HEK293T (cell line): ENCODE results near the gene EDEM1.

Experiments
- CTCF ChIA-PET: fragments of 350-600 bp; formaldehyde crosslinking; extraction: SDS; loops from one replicate; lab custom pipeline; 2021; ENCODE audit warnings: antibody characterized with exemption, inconsistent platforms; lab: Yijun Ruan, JAX
- POLR2A ChIA-PET: fragments of 350-600 bp; formaldehyde crosslinking; extraction: SDS; loops from one replicate; lab custom pipeline; 2020; ENCODE audit warnings: antibody characterized with exemption, inconsistent platforms; lab: Yijun Ruan, JAX
- DNase-seq: peaks from one replicate; pipeline ENCODE4 v3.0.0; 2012; ENCODE audit warnings: mixed read lengths; ENCODE audit errors: extremely low spot score
- ARNT ChIP-seq: fragments of 450-650 bp; IDR thresholded peaks from 2 replicates; pipeline ENCODE4 v1.6.1; 2017; ENCODE audit warnings: mild to moderate bottlenecking
- BHLHE40 ChIP-seq: fragments of 450-650 bp; IDR thresholded peaks from 2 replicates; pipeline ENCODE4 v1.6.1; 2016; ENCODE audit warnings: mild to moderate bottlenecking, moderate library complexity, borderline replicate concordance
- CTBP1 ChIP-seq: fragments of 450-650 bp; IDR thresholded peaks from 2 replicates; pipeline ENCODE4 v1.6.1; 2016; ENCODE audit warnings: borderline replicate concordance
- ELF4 ChIP-seq: fragments of 450-650 bp; IDR thresholded peaks from 2 replicates; pipeline ENCODE4 v1.6.1; 2017; ENCODE audit warnings: antibody characterized with exemption
- FOXA1 ChIP-seq: fragments of 450-650 bp; IDR thresholded peaks from 2 replicates; pipeline ENCODE4 v1.6.1; 2016; ENCODE audit warnings: mild to moderate bottlenecking
- FOXK2 ChIP-seq: fragments of 450-650 bp; IDR thresholded peaks from 2 replicates; pipeline ENCODE4 v1.6.1; 2016; ENCODE audit warnings: mild to moderate bottlenecking
- FOXM1 ChIP-seq: fragments of 450-650 bp; IDR thresholded peaks from 2 replicates; pipeline ENCODE4 v1.6.1; 2017; ENCODE audit warnings: mild to moderate bottlenecking, borderline replicate concordance
- HDGF ChIP-seq: fragments of 450-650 bp; IDR thresholded peaks from 2 replicates; pipeline ENCODE4 v1.6.1; 2017; ENCODE audit warnings: antibody characterized with exemption, borderline replicate concordance
- L3MBTL2 ChIP-seq: fragments of 450-650 bp; conservative IDR thresholded peaks from 2 replicates; pipeline ENCODE4 v1.6.1; 2016; ENCODE audit warnings: mild to moderate bottlenecking
- LEF1 ChIP-seq: fragments of 450-650 bp; IDR thresholded peaks from 2 replicates; pipeline ENCODE4 v1.6.1; 2017; ENCODE audit warnings: mild to moderate bottlenecking, borderline replicate concordance
- NFRKB ChIP-seq: fragments of 450-650 bp; IDR thresholded peaks from 2 replicates; pipeline ENCODE4 v1.6.1; 2016; ENCODE audit warnings: mild to moderate bottlenecking, moderate library complexity
- SP1 ChIP-seq: fragments of 450-650 bp; IDR thresholded peaks from 2 replicates; pipeline ENCODE4 v1.6.1; 2017
- SUZ12 ChIP-seq: fragments of 450-650 bp; IDR thresholded peaks from 2 replicates; pipeline ENCODE4 v1.6.1; 2016; ENCODE audit warnings: mild to moderate bottlenecking
- TARDBP ChIP-seq: fragments of 450-650 bp; IDR thresholded peaks from 2 replicates; pipeline ENCODE4 v1.6.1; 2016
- ZNF384 ChIP-seq: fragments of 450-650 bp; IDR thresholded peaks from 2 replicates; pipeline ENCODE4 v1.6.1; 2016
- TF ChIP-seq, protein P1 (sequence below): fragments of 450-650 bp; IDR thresholded peaks from 2 replicates; pipeline ENCODE4 v1.6.1; 2016

The EDEM1 gene

DNA sequence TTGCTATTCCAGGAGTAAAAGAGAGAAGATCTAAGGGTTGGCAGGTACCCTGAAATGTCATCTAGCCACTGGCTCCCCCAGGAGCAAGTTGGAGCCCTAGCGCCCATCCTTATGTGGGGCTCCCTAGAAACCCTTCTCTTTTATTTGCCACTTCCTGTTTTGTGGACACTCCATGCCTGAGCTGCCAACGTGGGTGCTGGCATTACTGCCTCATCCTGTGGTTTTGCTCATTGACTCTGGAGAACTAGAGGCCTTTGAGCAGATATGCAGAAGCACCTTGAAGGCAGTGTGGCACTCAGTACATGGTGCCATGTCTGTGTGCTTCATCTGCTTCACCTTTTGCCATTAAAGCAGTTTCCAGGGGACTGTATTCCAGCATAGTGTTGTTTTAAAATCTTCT is 8.1 kb downstream of the EDEM1 start:
- TF ChIP-seq CTBP1 (no peak), ARNT (no peak), FOXK2 (no peak), FOXM1 (no peak), L3MBTL2 (no peak), NFRKB (no peak), FOXA1 (no peak)
- CTCF ChIA-PET: no interaction called here
- POLR2A ChIA-PET: interaction anchor here (1.2 kb wide), 1 partner anchor 217 kb away, joined by 3 read pairs; the partner anchor contains the start of gene BHLHE40
- no peak for DNase-seq

- POLR2A ChIA-PET: interaction anchor here (1.0 kb wide), 1 partner anchor 74 kb away, joined by 3 read pairs; no protein-coding TSS in a partner anchor
- no peak for DNase-seq
- CTCF ChIA-PET: interaction anchor here (0.8 kb wide), 1 partner anchor 76 kb away, joined by 3 read pairs; no protein-coding TSS in a partner anchor
- no peak for TF ChIP-seq ARNT
- TF ChIP-seq CTBP1: no peak
- TF ChIP-seq HDGF: no peak
- no peak for TF ChIP-seq TARDBP
- TF ChIP-seq SUZ12: no peak
- no peak for TF ChIP-seq ZNF384
- TF ChIP-seq SP1: no peak
- no peak for TF ChIP-seq LEF1
- no peak for TF ChIP-seq BHLHE40
Observed at GRCh38 chr3:5197022-5197421, 9.5 kb downstream of the EDEM1 start.

- no peak for DNase-seq
- TF ChIP-seq NFRKB (no peak), SP1 (no peak), LEF1 (no peak), SUZ12 (no peak), FOXM1 (no peak), CTBP1 (no peak), FOXK2 (no peak), FOXA1 (no peak), TARDBP (no peak), BHLHE40 (no peak), ARNT (no peak), ZNF384 (no peak), ELF4 (no peak), HDGF (no peak), L3MBTL2 (no peak)
- TF ChIP-seq, protein P1, sequence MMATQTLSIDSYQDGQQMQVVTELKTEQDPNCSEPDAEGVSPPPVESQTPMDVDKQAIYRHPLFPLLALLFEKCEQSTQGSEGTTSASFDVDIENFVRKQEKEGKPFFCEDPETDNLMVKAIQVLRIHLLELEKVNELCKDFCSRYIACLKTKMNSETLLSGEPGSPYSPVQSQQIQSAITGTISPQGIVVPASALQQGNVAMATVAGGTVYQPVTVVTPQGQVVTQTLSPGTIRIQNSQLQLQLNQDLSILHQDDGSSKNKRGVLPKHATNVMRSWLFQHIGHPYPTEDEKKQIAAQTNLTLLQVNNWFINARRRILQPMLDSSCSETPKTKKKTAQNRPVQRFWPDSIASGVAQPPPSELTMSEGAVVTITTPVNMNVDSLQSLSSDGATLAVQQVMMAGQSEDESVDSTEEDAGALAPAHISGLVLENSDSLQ: no peak
- ChIA-PET POLR2A (interaction anchor here (1.0 kb wide), 1 partner anchor 74 kb away, joined by 3 read pairs; no protein-coding TSS in a partner anchor), CTCF (interaction anchor here (0.7 kb wide), 1 partner anchor 201 kb away, joined by 4 read pairs; no protein-coding TSS in a partner anchor)
Observed at GRCh38 chr3:5197470-5198312, 10.2 kb downstream of the EDEM1 start.

GRCh38 chr3:5198313-5198677 is 10.8 kb downstream of the EDEM1 start:
- TF ChIP-seq LEF1 (no peak), L3MBTL2 (no peak), NFRKB (no peak), TARDBP (no peak), ELF4 (no peak), BHLHE40 (no peak), FOXA1 (no peak), FOXK2 (no peak), SP1 (no peak), SUZ12 (no peak), ARNT (no peak), ZNF384 (no peak), CTBP1 (no peak), HDGF (no peak), FOXM1 (no peak)
- TF ChIP-seq, protein P1: no peak
- no peak for DNase-seq
- ChIA-PET CTCF (no interaction called here), POLR2A (no interaction called here)

GRCh38 chr3:5198986-5199731 is 11.7 kb downstream of the EDEM1 start:
- POLR2A ChIA-PET: no interaction called here
- TF ChIP-seq SP1 (no peak), LEF1 (no peak), ZNF384 (no peak), ELF4 (no peak), HDGF (no peak), CTBP1 (no peak), ARNT (no peak), FOXK2 (no peak), FOXA1 (no peak), SUZ12 (no peak), FOXM1 (no peak), TARDBP (no peak), L3MBTL2 (no peak)
- TF ChIP-seq, protein P1: no peak
- DNase-seq: no peak
- CTCF ChIA-PET: no interaction called here
